Neural cell (in vitro differentiated cells): ENCODE measurements around the gene TMEM63B. TPM values are rescaled to one million over a fixed set of nuclear protein-coding genes. Genes with fewer than 3 reads are reported as not detected.

ENCODE experiments used
- H2AFZ ChIP-seq: fragments of 200-600, 300-800 bp; sonication (generic), shearing (Covaris generic); 2 replicates; pipeline ENCODE4 v1.6.0; 2014; ENCODE audit warnings: low read depth, mild to moderate bottlenecking, antibody characterized with exemption, low read length, moderate library complexity
- H3F3A ChIP-seq: fragments of 200-600 bp; shearing (Covaris generic); 2 replicates; pipeline ENCODE4 v1.6.1; 2016; ENCODE audit warnings: mild to moderate bottlenecking, moderate library complexity, mixed read lengths, antibody characterized with exemption, low read length; ENCODE audit not compliant: insufficient read depth, poor library complexity, severe bottlenecking
- H3K27ac ChIP-seq: fragments of 200-600, 300-800 bp; sonication (generic), shearing (Covaris generic); 2 replicates; pipeline ENCODE4 v1.5.1; 2014; ENCODE audit warnings: mild to moderate bottlenecking, low read length, moderate library complexity
- H3K27me3 ChIP-seq: fragments of 300-800, 200-600 bp; sonication (generic), shearing (Covaris generic); 2 replicates; pipeline ENCODE4 v1.6.0; 2014; ENCODE audit warnings: mild to moderate bottlenecking, low read depth, low read length, moderate library complexity; ENCODE audit not compliant: insufficient read depth
- H3K36me3 ChIP-seq: fragments of 300-800, 200-600 bp; sonication (generic), shearing (Covaris generic); 2 replicates; pipeline ENCODE4 v1.5.1; 2014; ENCODE audit warnings: mild to moderate bottlenecking, antibody characterized with exemption, low read length, moderate library complexity; ENCODE audit not compliant: insufficient read depth
- H3K4me2 ChIP-seq: fragments of 300-800, 200-600 bp; sonication (generic), shearing (Covaris generic); 2 replicates; pipeline ENCODE4 v1.6.0; 2014; ENCODE audit warnings: mild to moderate bottlenecking, low read length
- H3K4me3 ChIP-seq: fragments of 300-800, 200-600 bp; sonication (generic), shearing (Covaris generic); 2 replicates; pipeline ENCODE4 v1.5.1; 2014; ENCODE audit warnings: mild to moderate bottlenecking, low read length, moderate library complexity
- H3K79me2 ChIP-seq: fragments of 200-600 bp; shearing (Covaris generic); replicated peaks from 2 replicates; pipeline ENCODE4 v1.6.0; 2014; ENCODE audit warnings: mild to moderate bottlenecking, low read length, moderate library complexity; ENCODE audit not compliant: insufficient read depth
- H3K9ac ChIP-seq: fragments of 300-800, 200-600 bp; sonication (generic), shearing (Covaris generic); 2 replicates; pipeline ENCODE4 v1.6.1; 2016; ENCODE audit warnings: mild to moderate bottlenecking, low read length, mixed read lengths
- H3K9me2 ChIP-seq: fragments of 200-600 bp; shearing (Covaris generic); 2 replicates; pipeline ENCODE4 v1.6.1; 2016; ENCODE audit warnings: mild to moderate bottlenecking, low read length, mixed read lengths; ENCODE audit not compliant: insufficient read depth
- H3K9me3 ChIP-seq: fragments of 200-600, 300-800 bp; sonication (generic), shearing (Covaris generic); 2 replicates; pipeline ENCODE4 v1.6.1; 2016; ENCODE audit warnings: mild to moderate bottlenecking, mixed run types, low read length, moderate library complexity, mixed read lengths
- H4K20me1 ChIP-seq: fragments of 200-600 bp; shearing (Covaris generic); 2 replicates; pipeline ENCODE4 v1.6.1; 2016; ENCODE audit warnings: mild to moderate bottlenecking, mixed run types; ENCODE audit not compliant: insufficient read depth
- EP300 ChIP-seq: fragments of 450-650 bp; conservative IDR thresholded peaks from 2 replicates; pipeline ENCODE4 v1.6.1; 2014; ENCODE audit warnings: antibody characterized with exemption, mild to moderate bottlenecking, moderate library complexity; ENCODE audit not compliant: poor library complexity, severe bottlenecking
- EZH2 ChIP-seq: fragments of 200-600, 300-800 bp; shearing (Covaris generic), sonication (generic); IDR thresholded peaks from 2 replicates; pipeline ENCODE4 v1.6.1; 2014; ENCODE audit warnings: antibody characterized with exemption, low read length, borderline replicate concordance, mild to moderate bottlenecking; ENCODE audit not compliant: insufficient read depth, poor library complexity, severe bottlenecking
- MXI1 ChIP-seq: fragments of 450-650 bp; conservative IDR thresholded peaks from 2 replicates; pipeline ENCODE4 v1.6.1; 2014; ENCODE audit warnings: antibody characterized with exemption, mild to moderate bottlenecking; ENCODE audit not compliant: poor library complexity, severe bottlenecking
- POLR2AphosphoS5 ChIP-seq: IDR thresholded peaks from 2 replicates; pipeline ENCODE4 v1.6.1; 2012
- RAD21 ChIP-seq: fragments of 450-650 bp; conservative IDR thresholded peaks from 2 replicates; pipeline ENCODE4 v1.6.1; 2014; ENCODE audit warnings: antibody characterized with exemption, mild to moderate bottlenecking, moderate library complexity
- SMC3 ChIP-seq: fragments of 450-650 bp; conservative IDR thresholded peaks from 2 replicates; pipeline ENCODE4 v1.6.1; 2014; ENCODE audit warnings: antibody characterized with exemption, mild to moderate bottlenecking, moderate library complexity; ENCODE audit not compliant: poor library complexity
- TAF1 ChIP-seq: IDR thresholded peaks from 2 replicates; pipeline ENCODE4 v1.6.1; 2012; ENCODE audit warnings: low read depth
- polyA plus RNA-seq: library from polyadenylated mRNA; depleted of rRNA; stranded (reverse); fragments of >200 nt; gene quantifications from 2 replicates; pipeline ENCODE4 v1.2.3, GENCODE V29; 2014
- TF ChIP-seq, protein P1 (sequence below): fragments of 450-650 bp; IDR thresholded peaks from 2 replicates; pipeline ENCODE4 v1.5.1; 2014; ENCODE audit warnings: antibody characterized with exemption, mild to moderate bottlenecking, moderate library complexity; ENCODE audit not compliant: poor library complexity, severe bottlenecking
- TF ChIP-seq, protein P2 (sequence below): IDR thresholded peaks from 2 replicates; pipeline ENCODE4 v1.6.1; 2012; ENCODE audit warnings: borderline replicate concordance

Gene TMEM63B
- polyA plus RNA-seq, 1 donor from 2014 or later: 49.9 TPM

DNA sequence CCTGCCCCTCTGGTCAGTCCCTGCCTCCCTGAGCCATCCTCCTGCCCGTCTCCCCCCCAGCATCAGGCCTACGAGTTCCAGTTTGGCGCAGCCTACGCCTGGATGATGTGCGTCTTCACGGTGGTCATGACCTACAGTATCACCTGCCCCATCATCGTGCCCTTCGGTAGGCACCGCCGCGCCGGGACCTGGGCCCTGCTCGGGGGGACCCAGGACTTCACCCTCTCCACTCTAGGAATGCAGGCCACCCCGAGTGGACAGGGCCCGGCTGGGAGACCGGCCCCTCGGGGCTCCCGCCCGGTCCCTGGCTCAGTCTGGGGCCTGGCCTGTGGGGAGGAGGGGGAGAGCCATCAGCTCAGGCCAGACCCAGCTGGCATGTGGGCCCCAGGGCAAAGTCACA, 25.2 kb downstream of the TMEM63B start:
- no peak overlapping the region for H3K4me3 ChIP-seq
- no peak overlapping the region for H2AFZ ChIP-seq
- no peaks in the 10 kb centered on the region for H3K9me3 ChIP-seq
- no peaks in the 10 kb centered on the region for H3K27me3 ChIP-seq
- H3K9ac ChIP-seq: no peak overlapping the region
- TF ChIP-seq SMC3 (no peak), MXI1 (no peak), RAD21 (no peak), POLR2AphosphoS5 (no peak), EZH2 (no peak), TAF1 (no peak), EP300 (no peak)
- TF ChIP-seq, protein P1, sequence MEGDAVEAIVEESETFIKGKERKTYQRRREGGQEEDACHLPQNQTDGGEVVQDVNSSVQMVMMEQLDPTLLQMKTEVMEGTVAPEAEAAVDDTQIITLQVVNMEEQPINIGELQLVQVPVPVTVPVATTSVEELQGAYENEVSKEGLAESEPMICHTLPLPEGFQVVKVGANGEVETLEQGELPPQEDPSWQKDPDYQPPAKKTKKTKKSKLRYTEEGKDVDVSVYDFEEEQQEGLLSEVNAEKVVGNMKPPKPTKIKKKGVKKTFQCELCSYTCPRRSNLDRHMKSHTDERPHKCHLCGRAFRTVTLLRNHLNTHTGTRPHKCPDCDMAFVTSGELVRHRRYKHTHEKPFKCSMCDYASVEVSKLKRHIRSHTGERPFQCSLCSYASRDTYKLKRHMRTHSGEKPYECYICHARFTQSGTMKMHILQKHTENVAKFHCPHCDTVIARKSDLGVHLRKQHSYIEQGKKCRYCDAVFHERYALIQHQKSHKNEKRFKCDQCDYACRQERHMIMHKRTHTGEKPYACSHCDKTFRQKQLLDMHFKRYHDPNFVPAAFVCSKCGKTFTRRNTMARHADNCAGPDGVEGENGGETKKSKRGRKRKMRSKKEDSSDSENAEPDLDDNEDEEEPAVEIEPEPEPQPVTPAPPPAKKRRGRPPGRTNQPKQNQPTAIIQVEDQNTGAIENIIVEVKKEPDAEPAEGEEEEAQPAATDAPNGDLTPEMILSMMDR: no peak
- TF ChIP-seq, protein P2, sequence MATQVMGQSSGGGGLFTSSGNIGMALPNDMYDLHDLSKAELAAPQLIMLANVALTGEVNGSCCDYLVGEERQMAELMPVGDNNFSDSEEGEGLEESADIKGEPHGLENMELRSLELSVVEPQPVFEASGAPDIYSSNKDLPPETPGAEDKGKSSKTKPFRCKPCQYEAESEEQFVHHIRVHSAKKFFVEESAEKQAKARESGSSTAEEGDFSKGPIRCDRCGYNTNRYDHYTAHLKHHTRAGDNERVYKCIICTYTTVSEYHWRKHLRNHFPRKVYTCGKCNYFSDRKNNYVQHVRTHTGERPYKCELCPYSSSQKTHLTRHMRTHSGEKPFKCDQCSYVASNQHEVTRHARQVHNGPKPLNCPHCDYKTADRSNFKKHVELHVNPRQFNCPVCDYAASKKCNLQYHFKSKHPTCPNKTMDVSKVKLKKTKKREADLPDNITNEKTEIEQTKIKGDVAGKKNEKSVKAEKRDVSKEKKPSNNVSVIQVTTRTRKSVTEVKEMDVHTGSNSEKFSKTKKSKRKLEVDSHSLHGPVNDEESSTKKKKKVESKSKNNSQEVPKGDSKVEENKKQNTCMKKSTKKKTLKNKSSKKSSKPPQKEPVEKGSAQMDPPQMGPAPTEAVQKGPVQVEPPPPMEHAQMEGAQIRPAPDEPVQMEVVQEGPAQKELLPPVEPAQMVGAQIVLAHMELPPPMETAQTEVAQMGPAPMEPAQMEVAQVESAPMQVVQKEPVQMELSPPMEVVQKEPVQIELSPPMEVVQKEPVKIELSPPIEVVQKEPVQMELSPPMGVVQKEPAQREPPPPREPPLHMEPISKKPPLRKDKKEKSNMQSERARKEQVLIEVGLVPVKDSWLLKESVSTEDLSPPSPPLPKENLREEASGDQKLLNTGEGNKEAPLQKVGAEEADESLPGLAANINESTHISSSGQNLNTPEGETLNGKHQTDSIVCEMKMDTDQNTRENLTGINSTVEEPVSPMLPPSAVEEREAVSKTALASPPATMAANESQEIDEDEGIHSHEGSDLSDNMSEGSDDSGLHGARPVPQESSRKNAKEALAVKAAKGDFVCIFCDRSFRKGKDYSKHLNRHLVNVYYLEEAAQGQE: no peak
- H3K36me3 ChIP-seq: no peaks in the 10 kb centered on the region
- H3K9me2 ChIP-seq: no peaks in the 10 kb centered on the region
- H3K4me2 ChIP-seq: no peak overlapping the region
- no peaks in the 10 kb centered on the region for H3F3A ChIP-seq
- no peak overlapping the region for H3K27ac ChIP-seq
- H4K20me1 ChIP-seq: no peaks in the 10 kb centered on the region
- H3K79me2 ChIP-seq: no peaks in the 10 kb centered on the region

DNA sequence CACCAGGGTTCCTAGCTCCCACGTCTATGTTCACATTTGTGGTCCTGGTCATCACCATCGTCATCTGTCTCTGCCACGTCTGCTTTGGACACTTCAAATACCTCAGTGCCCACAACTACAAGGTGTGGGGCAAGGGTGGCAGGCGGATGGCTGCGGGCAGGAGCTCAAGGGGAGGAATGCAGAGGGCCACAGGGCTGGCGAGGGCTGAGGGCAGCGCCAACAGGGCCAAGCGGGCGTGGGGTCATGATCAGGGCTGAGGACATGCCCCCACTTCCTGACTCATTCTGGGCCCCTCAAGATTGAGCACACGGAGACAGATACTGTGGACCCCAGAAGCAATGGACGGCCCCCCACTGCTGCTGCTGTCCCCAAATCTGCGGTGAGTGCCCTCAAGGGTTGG, 26.7 kb downstream of the TMEM63B start:
- Histone ChIP-seq H2AFZ (no peak overlapping the region), H3K9ac (no peak overlapping the region), H3F3A (no peaks in the 10 kb centered on the region), H3K79me2 (no peaks in the 10 kb centered on the region), H3K9me3 (no peaks in the 10 kb centered on the region), H3K27me3 (no peaks in the 10 kb centered on the region), H3K4me2 (no peak overlapping the region), H3K36me3 (no peaks in the 10 kb centered on the region), H3K9me2 (no peaks in the 10 kb centered on the region), H3K4me3 (no peak overlapping the region), H4K20me1 (no peaks in the 10 kb centered on the region), H3K27ac (no peak overlapping the region)
- no peak for TF ChIP-seq EZH2
- TF ChIP-seq TAF1: no peak
- no peak for TF ChIP-seq RAD21
- no peak for TF ChIP-seq POLR2AphosphoS5
- TF ChIP-seq MXI1: no peak
